Sigmoid colon (tissue), 7 donors: Measurements from ENCODE around the gene KIF5C. TPM values are rescaled to one million over a fixed set of nuclear protein-coding genes. Genes with fewer than 3 reads are reported as not detected.

Source experiments
- DNase-seq: peaks from one replicate; pipeline ENCODE4 v3.0.0-alpha.2; 2019
- H3K27ac ChIP-seq, 4 donors: fragments of 200-600 bp; sonication (generic); one replicate each; pipeline ENCODE4 v1.5.1; 2016 to 2019; ENCODE audit warnings: mild to moderate bottlenecking in 1 of 4
- H3K27me3 ChIP-seq, 3 donors: fragments of 200-600 bp; sonication (generic); one replicate each; pipeline ENCODE4 v1.5.1; 2019; ENCODE audit warnings: mild to moderate bottlenecking in 1 of 3
- H3K36me3 ChIP-seq, 4 donors: fragments of 200-600 bp; sonication (generic); one replicate each; pipeline ENCODE4 v1.5.1; 2016 to 2019
- H3K4me1 ChIP-seq, 4 donors: fragments of 200-600 bp; sonication (generic); one replicate each; pipeline ENCODE4 v1.5.1; 2017 to 2019
- H3K4me3 ChIP-seq, 4 donors: fragments of 200-600 bp; sonication (generic); one replicate each; pipeline ENCODE4 v1.5.1; 2017 to 2019; ENCODE audit warnings: mild to moderate bottlenecking in 2 of 4, moderate library complexity in 1 of 4
- H3K9me3 ChIP-seq, 4 donors: fragments of 200-600 bp in 3 of 4; sonication (generic) in 3 of 4; one replicate each; pipeline versions ENCODE4 v1.5.1 to v1.6.1; 2013 to 2019
- CTCF ChIP-seq, 4 experiments: fragments of 450-650 bp in 3 of 4; fragments of 200-600 bp in 1 of 4; IDR thresholded peaks; one replicate each; pipeline ENCODE4 v1.5.1; 2016 to 2019; ENCODE audit warnings: antibody characterized with exemption in 4 of 4, mild to moderate bottlenecking in 3 of 4, moderate library complexity in 2 of 4
- EP300 ChIP-seq, 4 donors: sonication (generic); formaldehyde crosslinking; IDR thresholded peaks; one replicate each; pipeline ENCODE4 v1.6.1; 2017; ENCODE audit warnings: antibody characterized with exemption in 4 of 4
- POLR2A ChIP-seq, 2 donors: fragments of 450-650 bp; IDR thresholded peaks; one replicate each; pipeline ENCODE4 v1.6.1; 2016; ENCODE audit warnings: antibody characterized with exemption in 2 of 2, mild to moderate bottlenecking in 2 of 2, moderate library complexity in 2 of 2
- POLR2AphosphoS5 ChIP-seq, 4 donors: sonication (generic); formaldehyde crosslinking; IDR thresholded peaks; one replicate each; pipeline ENCODE4 v1.6.1; 2017; ENCODE audit warnings: antibody characterized with exemption in 4 of 4
- WGBS, 2 donors: extraction: QIAGEN DNeasy Blood & Tissue Kit; methylation state at CpG; one replicate each; pipeline ENCODE4 v1.1.7; 2013; 5-methylcytosine and 5-hydroxymethylcytosine counted together
- intact Hi-C: fragments of 100-400 bp; cut with DNase I; formaldehyde crosslinking; loops from one replicate; pipeline ENCODE4 v1.15.1; 2023
- polyA plus RNA-seq, 3 donors: library from polyadenylated mRNA; stranded (reverse); fragments of 200-250 nt; gene quantifications; one replicate each; pipeline ENCODE4 v1.2.3, GENCODE V29; 2013
- total RNA-seq, 4 donors: library from RNA; depleted of rRNA; stranded (reverse); fragments of >200 nt; gene quantifications; one replicate each; pipeline ENCODE4 v1.1.0, GENCODE V29; 2016
- donor health status: healthy with polysubstance abuse.
- donor health status: Bipolar disorder and iron deficiency.
- donor health status: healthy.

Gene KIF5C
- total and polyA plus RNA-seq, 7 donors = 0.23 to 11.1 (median 7.3) TPM

- intact Hi-C loops = no loop called here
- TF ChIP-seq EP300 (IDR thresholded peaks at IDR 0.05) (no peak), POLR2AphosphoS5 (IDR thresholded peaks at IDR 0.05) (no peak), CTCF (IDR thresholded peaks at IDR 0.05) (no peak), POLR2A (IDR thresholded peaks at IDR 0.05) (no peak)
Measured at GRCh38 chr2:149015926-149016563, 141.0 kb downstream of the KIF5C start.

GRCh38 chr2:149017116-149017985, 142.3 kb downstream of the KIF5C start:
- intact Hi-C loops = loop anchor here (1.0 kb wide), 1 partner anchor 544 kb away; no protein-coding TSS in a partner anchor
- 48 to 52% methylated on average over 14 of the region's 14 CpGs for WGBS, 2 donors

More at GRCh38 chr2:149015926-149016563, 141.0 kb downstream of the KIF5C start:
- DNase-seq = no peak
- no peaks in the 10 kb centered on the region for H3K36me3 ChIP-seq
- no peak overlapping the region for H3K4me3 ChIP-seq
- WGBS, 2 donors = 90 to 93% methylated on average over 4 of the region's 4 CpGs
- H3K4me1 ChIP-seq = peaks cover 0 to 5% (median 2%) of the 10 kb centered on the region in 4 donors
- H3K27ac ChIP-seq = no peak overlapping the region
- H3K9me3 ChIP-seq = no peaks in the 10 kb centered on the region
- H3K27me3 ChIP-seq = no peaks in the 10 kb centered on the region

GRCh38 chr2:149018981-149019380, 144.0 kb downstream of the KIF5C start:
- Histone ChIP-seq H3K27me3 (no peaks in the 10 kb centered on the region), H3K4me3 (no peak overlapping the region), H3K9me3 (no peaks in the 10 kb centered on the region), H3K4me1 (peaks cover 0 to 5% (median 2%) of the 10 kb centered on the region in 4 donors), H3K27ac (no peak overlapping the region), H3K36me3 (no peaks in the 10 kb centered on the region)
- WGBS, 2 donors = 72 to 77% methylated on average over 3 of the region's 3 CpGs
- intact Hi-C loops = no loop called here
- DNase-seq = no peak
- TF ChIP-seq POLR2A (IDR thresholded peaks at IDR 0.05) (no peak), CTCF (IDR thresholded peaks at IDR 0.05) (no peak), EP300 (IDR thresholded peaks at IDR 0.05) (no peak), POLR2AphosphoS5 (IDR thresholded peaks at IDR 0.05) (no peak)

More at GRCh38 chr2:149017116-149017985, 142.3 kb downstream of the KIF5C start:
- Histone ChIP-seq H3K4me1 (peaks cover 0 to 5% (median 2%) of the 10 kb centered on the region in 4 donors), H3K4me3 (no peak overlapping the region), H3K27me3 (no peaks in the 10 kb centered on the region), H3K27ac (no peak overlapping the region), H3K9me3 (no peaks in the 10 kb centered on the region), H3K36me3 (no peaks in the 10 kb centered on the region)
- TF ChIP-seq POLR2AphosphoS5 (IDR thresholded peaks at IDR 0.05) = no peak
- peak in 3 of 4 experiments; percentile 60 to 85 (median 69) for TF ChIP-seq CTCF (IDR thresholded peaks at IDR 0.05)
- TF ChIP-seq POLR2A (IDR thresholded peaks at IDR 0.05) = no peak
- no peak for TF ChIP-seq EP300 (IDR thresholded peaks at IDR 0.05)
- peak; percentile 82 for DNase-seq

- 10 to 28% methylated on average over 2 of the region's 2 CpGs for WGBS, 2 donors
- no peak for DNase-seq
- intact Hi-C loops = no loop called here
- H3K27ac ChIP-seq = no peak overlapping the region
- no peak overlapping the region for H3K4me3 ChIP-seq
- peaks cover 0 to 5% (median 2%) of the 10 kb centered on the region in 4 donors for H3K4me1 ChIP-seq
- H3K36me3 ChIP-seq = no peaks in the 10 kb centered on the region
- no peaks in the 10 kb centered on the region for H3K9me3 ChIP-seq
- no peaks in the 10 kb centered on the region for H3K27me3 ChIP-seq
- no peak for TF ChIP-seq EP300 (IDR thresholded peaks at IDR 0.05)
- no peak for TF ChIP-seq POLR2AphosphoS5 (IDR thresholded peaks at IDR 0.05)
- no peak for TF ChIP-seq POLR2A (IDR thresholded peaks at IDR 0.05)
- TF ChIP-seq CTCF (IDR thresholded peaks at IDR 0.05) = no peak
Measured at GRCh38 chr2:149019768-149020167, 144.7 kb downstream of the KIF5C start.
